ENCODE measurements around the gene NELL2.

Gene NELL2

DNA sequence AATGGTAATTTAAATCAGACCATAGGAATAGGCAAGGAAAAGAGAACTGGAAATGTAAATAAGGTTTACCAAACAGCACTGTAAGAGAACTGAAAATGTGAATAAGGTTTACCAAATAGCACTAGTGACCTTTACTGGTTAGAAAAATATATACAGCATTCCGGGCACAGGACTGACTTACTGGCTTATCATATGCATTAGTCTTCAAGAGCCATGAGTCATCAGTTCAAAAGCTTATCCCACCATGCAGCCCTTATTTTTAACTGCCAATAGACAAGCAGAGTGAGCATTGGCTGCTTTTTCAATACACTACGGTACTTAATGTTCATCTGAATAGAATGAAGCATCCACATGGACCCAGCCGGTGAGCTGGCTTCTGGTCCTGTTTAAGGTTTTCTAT, 13.0 kb upstream of the NELL2 start:
- no peak for DNase-seq (ENCODE audit: low spot score)
- H3K27ac ChIP-seq: no peak overlapping the region
- ChIA-PET CTCF (no interaction called here), POLR2A (ENCODE audit: low non-redundant PET) (no interaction called here)
- TF ChIP-seq CTCF (conservative IDR thresholded peaks at IDR 0.05; ENCODE audit: low read depth): no peak

DNA sequence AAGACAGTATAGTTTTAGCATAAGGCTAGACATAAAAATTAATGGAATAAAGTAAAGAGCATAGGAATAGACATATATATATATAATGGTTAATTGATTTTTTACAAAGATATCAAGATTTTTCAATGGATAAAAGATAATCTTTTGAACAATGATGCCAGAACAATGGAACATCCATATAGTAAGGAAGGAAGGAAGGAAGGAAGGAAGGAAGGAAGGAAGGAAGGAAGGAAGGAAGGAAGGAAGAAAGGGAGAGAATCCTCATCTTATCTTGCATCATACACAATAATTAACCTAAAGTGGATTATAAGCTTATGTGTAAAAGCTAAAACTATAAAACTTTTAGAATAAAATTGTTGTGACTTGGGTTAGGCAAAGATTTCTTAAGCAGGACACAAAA, 9.8 kb upstream of the NELL2 start:
- POLR2A ChIA-PET (ENCODE audit: low non-redundant PET): no interaction called here

GRCh38 chr12:44881197-44881596, 5.1 kb upstream of the NELL2 start:
- no peak overlapping the region for H3K27ac ChIP-seq
- DNase-seq (ENCODE audit: low spot score): no peak
- CTCF ChIA-PET: no interaction called here
- TF ChIP-seq CTCF (conservative IDR thresholded peaks at IDR 0.05; ENCODE audit: low read depth): no peak
- POLR2A ChIA-PET (ENCODE audit: low non-redundant PET): no interaction called here

More for the DNA sequence above, 9.8 kb upstream of the NELL2 start:
- H3K27ac ChIP-seq: no peak overlapping the region
- no peak for DNase-seq (ENCODE audit: low spot score)
- no peak for TF ChIP-seq CTCF (conservative IDR thresholded peaks at IDR 0.05; ENCODE audit: low read depth)
- CTCF ChIA-PET: interaction anchor here (0.6 kb wide), 1 partner anchor 328 kb away, joined by 4 read pairs; no protein-coding TSS in a partner anchor

GRCh38 chr12:44876544-44877410, 662 bp upstream of the NELL2 start:
- CTCF ChIA-PET: interaction anchor here (0.6 kb wide), 1 partner anchor 465 kb away, joined by 3 read pairs; no protein-coding TSS in a partner anchor
- POLR2A ChIA-PET (ENCODE audit: low non-redundant PET): no interaction called here
- DNase-seq (ENCODE audit: low spot score): no peak
- no peak overlapping the region for H3K27ac ChIP-seq
- TF ChIP-seq CTCF (conservative IDR thresholded peaks at IDR 0.05; ENCODE audit: low read depth): no peak

DNA sequence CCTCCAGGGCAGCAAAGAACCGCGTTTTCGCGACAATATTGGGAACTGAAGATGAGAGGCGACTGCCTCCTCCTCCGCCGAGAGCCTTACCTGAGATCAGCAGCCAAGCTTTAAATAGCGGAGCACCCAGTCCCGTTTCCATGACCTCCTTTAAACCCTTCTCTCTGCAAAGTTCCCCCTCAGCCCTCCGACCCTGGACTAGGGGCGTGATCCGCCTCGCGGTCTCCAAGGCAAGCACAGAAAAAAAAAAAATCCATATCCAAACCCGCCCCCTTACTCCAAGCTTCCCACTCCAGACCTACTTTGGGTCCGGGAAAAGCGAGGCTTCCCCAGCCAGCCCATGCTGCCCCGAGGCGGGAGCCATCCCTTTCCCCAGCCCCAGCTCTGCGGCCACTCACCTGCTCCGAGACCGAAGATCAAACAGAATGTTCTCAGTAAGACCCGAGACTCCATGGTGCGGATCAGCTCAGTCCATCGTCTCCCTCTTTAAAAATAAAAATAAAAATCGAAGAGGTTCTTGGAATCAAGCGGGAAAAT, 630 bp downstream of the NELL2 start:
- no peak for DNase-seq (ENCODE audit: low spot score)
- H3K27ac ChIP-seq: no peak overlapping the region
- ChIA-PET POLR2A (ENCODE audit: low non-redundant PET) (no interaction called here), CTCF (interaction anchor here (0.7 kb wide), 1 partner anchor 29 kb away, joined by 3 read pairs; no protein-coding TSS in a partner anchor)
- TF ChIP-seq CTCF (conservative IDR thresholded peaks at IDR 0.05; ENCODE audit: low read depth): no peak

DNA sequence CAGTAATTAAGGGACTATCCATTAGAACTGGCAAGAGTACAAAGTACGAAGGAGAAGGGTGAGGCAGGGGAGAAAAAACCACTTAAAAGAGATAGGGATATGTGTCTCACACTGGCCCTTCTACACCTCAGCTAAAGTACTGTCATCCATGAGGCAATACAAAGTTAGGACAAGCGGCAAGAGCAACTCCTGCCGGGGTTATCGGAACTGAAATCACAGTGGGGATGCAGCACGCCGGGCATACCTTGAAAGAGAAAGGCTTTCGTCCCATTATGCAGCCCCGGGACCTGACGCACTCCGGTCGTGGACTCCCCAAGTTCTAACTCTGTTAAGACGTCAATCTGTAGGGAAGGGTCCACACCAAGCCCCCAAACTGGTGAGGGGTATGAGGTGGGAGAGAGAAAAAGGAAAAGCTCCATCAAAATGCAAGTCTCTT, 1.1 kb downstream of the NELL2 start:
- DNase-seq (ENCODE audit: low spot score): no peak
- no peak overlapping the region for H3K27ac ChIP-seq
- ChIA-PET POLR2A (ENCODE audit: low non-redundant PET) (no interaction called here), CTCF (no interaction called here)
- TF ChIP-seq CTCF (conservative IDR thresholded peaks at IDR 0.05; ENCODE audit: low read depth): no peak
